GM18498 (cell line): Measurements from ENCODE around the gene PXN.
"Not testable (repeated sequence)": the region's sequence is repeated elsewhere in the genome, so short reads cannot be mapped to it uniquely, and the experiment has no call there.

Source experiments
- ATAC-seq: cut with Tn5 transposase; IDR thresholded peaks from one replicate; pipeline ENCODE4 v1.9.1; 2021; ENCODE audit warnings: mild to moderate bottlenecking, moderate library complexity; ENCODE audit not compliant: unreplicated experiment

Gene PXN

DNA sequence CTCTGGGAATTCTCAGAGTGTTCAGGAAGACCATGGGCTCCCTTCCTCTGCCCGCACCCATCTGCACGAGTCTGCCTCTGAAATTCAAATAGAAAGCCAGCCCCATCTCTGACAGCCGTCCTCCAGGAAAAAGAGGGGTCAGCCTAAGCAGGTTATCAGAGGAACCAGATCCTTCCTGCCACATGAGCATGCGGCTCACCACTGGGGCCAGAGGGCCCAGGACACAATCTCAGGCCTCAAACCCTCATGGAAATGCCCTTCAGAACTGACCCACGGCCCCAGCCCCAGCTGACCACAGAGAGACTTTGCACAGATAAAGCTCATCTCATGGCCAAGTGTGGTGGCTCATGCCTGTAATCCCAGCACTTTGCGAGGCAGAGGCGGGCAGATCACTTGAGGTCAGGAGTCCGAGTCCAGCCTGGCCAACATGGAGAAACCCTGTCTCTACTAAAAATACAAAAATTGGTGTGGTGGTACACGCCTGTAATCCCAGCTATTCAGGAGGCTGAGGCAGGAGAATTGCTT lies 23.2 kb downstream of the PXN start:
- ATAC-seq = no peak

GRCh38 chr12:120241561-120242274 lies 23.8 kb downstream of the PXN start:
- no peak for ATAC-seq

DNA sequence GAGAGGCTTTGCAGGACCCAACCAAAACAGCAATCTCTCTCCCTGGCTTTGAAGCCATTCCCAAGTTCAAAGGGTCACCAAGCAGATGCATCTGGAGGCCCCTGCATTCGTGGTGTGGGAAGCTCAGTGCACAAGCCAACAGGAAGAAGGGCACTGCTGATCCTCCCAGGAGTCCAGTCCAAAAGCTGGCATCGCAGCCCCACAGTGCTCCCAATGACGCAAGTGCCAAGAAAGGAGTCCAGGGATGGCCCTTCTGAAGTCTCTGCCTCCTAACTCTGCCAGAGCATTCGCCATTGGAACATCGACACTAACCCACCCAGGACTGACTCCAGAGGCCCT lies 25.1 kb downstream of the PXN start:
- ATAC-seq = no peak

DNA sequence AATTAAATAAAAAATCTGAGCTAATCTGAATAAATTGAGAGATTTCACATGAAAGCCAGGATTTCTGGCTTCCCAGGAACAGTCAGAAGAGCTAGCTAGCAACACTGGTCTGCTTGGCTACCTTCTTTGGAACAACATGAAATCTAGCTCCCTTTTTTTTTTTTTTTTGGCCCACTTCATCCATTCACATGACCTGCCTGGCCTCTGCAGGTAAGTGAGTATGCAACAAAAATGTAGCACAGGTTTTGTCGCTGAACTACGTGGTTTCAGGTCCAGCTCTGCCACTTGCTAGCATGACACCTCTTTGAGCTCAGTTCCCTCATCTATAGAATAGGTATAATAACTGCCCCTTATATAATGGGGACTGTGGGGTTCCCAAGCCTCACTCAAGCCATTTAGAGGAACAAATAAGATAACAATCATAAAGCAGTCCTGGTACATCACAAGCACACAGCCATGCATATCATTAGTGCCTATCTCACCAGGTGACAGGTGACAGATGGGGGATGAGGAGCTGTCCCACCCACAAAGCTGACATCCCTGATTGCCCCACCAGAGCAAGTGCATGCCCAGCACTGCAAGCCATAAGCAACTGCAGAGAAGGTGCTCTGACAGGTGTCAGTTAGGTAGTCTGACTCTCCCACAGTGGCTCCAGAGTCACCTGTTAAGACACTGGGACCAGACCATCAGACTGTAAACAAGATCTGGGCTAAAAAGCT lies 25.6 kb downstream of the PXN start:
- ATAC-seq = no peak

DNA sequence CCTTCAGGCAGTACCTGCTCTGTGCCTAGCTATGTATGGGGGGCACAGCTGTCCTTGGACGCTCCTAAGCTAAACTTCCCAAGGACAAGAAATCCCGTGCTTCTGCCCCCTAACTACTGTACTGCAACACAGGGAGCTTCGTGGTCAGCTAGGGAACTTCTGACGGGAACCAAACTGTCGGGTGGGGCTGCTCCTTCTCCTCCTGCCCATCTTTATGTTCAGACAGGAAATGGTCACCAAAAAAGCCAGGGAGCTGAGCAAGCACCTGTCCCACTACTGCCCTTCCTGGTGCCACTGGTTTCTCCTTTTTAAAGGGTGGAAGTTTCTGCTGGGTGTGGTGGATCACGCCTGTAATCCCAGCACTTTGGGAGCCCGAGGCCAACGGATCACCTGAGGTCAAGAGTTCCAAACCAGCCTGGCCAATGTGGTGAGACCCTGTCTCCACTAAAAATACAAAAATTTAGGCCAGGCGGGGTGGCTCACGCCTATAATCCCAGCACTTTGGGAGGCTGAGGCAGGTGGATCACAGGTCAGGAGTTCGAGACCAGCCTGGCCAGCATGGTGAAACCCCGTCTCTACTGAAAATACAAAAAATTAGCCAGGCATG lies 26.6 kb downstream of the PXN start:
- no peak for ATAC-seq

DNA sequence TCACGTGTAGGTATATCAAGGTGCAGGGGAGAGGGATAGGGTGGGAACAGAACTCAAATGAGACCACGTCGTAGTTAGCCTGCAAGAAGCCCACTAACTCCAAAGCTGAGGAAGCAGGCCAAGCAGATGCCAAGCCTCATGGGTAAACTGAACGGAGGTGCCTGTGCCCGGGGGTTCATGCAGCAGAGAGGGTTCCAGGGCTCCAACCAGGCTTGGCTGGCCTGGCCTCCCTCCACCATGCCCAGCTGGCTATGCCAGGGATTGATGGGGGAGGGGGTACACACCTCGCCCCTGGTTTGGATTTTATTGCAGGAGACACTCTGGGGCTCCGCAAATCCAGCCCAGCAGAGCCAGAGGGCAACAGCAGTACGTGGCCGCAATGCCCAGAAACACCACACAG lies 27.3 kb downstream of the PXN start:
- ATAC-seq = no peak

GRCh38 chr12:120237360-120238171 lies 28.0 kb downstream of the PXN start:
- ATAC-seq = no peak

DNA sequence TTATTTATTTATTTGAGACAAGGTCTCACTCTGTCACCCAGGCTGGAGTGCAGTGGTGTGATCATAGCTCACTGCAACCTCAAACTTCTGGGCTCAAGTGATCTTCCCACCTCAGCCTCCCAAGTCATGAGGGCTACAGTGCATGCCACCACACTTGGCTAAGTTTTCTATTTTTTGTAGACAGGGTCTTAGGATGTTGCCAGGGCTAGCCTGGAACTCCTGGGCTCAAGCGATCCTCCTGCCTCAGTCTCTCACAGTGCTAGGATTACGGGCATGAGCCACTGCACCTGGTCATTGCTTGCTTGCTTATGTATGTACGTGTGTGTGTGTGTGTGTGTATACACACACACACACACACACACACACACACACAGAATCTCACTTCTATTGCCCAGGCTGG lies 28.7 kb downstream of the PXN start:
- ATAC-seq = not testable (repeated sequence)

- no peak for ATAC-seq
These were observed 29.9 kb downstream of the PXN start for GRCh38 chr12:120235369-120236323.

DNA sequence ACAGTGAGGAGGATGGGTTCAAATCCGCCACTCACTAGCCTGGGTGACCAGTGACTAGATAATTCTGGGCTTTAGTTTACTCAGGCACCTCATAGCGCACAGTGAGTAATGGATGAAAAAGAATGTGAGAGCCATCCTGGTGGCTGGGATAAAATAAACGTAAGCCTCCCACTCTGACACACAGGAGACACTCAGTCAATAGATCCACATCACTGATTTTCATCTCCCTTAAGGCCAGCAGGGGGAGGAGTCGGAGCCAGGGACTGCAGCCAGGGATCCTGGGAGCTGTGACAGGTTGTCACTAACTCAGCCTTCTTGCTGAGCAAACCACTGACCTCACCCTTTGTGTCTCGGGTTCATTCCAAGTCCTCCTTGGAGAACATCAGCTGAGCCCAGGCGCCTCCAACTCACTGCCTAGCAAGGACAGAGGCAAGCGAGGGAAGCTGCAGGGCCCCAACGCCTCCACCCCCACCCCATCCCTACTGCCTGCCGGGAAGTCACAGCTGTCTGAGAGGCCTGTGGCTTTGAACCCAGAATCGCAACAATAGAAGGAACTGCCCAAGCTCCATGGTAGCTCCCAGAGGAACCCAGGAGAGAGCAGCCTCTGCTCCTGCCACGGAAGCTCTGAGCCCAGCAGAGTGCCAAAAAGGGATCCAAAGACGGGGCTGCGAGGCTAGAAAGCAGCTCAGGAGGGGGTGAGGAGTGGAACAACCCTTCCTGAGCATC lies 30.7 kb downstream of the PXN start:
- ATAC-seq = no peak

DNA sequence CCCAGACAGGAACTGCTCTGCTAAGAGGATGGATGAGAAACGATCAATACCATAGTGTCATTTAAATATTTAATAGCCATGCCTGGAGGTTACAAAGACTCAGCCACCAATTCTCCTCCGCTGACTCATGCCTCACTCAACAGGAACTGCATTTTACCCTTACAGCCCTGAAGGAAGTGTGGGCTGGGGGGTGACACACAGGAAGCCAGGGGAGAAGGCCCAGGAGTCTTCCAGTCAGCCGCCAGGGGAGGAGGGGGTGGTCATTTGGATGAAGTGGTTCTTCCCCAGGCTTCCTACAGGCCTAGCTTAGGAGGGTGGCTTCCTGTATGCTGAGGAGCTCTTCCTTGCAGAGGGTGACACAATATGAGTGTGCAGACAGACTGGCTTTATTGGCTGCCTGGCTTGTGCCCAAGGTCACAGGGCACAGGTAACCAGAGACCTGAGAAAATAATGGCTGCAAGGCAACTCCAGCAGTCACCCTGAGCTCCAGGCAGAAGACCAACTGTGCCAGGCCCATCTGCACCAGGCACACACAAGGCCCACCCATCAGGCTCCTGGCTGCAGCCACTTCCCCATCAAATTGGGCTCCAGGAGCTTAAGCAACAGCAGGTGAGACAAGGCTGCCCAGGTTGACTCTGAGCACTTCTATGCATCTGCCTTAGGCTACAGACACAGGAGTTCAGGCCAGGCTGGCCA lies 34.1 kb downstream of the PXN start:
- no peak for ATAC-seq

DNA sequence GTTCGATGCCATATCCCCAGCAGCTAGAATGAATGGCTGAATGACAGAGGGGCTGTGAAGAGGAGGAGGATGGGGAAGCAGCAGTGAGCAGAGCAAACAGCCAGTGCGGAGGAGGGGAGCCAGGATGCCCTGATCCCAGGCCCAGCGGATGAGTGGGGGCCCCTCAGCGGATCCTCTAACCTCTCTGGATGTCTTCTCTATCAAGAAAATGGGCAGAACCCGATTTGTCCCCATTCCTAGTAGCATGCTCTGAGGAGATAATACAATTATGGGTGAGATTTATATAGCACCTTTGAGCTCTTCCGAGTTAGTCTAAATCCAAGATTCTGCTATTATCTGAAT lies 34.6 kb downstream of the PXN start:
- no peak for ATAC-seq

DNA sequence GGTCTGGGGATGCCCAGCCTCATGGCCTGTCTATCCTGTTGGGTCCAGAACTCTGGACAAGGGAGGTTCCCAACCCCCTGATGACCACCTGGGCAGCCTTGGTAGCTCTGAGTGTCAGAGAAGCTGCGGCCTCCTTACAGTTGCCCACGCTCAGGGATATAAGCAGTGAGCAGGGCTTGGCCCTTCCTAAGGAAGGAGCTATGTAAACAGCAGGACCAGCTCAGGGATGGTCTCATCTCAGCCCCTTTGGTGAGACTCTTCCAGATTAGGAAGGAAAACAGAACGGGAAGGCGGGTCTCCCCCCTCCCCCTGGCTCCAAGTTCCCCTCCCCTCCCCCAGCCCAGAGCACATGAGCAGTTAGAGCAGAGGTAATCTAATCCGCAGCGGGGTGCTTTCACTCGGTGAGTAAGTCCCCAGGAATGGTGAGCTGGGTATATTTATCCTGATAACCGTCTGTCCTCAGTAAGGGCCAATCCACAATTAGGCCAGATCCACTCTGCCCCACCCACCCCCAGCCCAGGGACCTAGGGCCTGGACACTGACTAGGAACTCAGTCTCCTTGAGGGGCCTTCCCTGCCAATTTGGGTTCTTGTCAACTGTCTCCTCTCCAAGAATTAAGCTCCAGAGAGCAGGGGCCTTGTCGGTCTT lies 35.1 kb downstream of the PXN start:
- ATAC-seq = no peak

DNA sequence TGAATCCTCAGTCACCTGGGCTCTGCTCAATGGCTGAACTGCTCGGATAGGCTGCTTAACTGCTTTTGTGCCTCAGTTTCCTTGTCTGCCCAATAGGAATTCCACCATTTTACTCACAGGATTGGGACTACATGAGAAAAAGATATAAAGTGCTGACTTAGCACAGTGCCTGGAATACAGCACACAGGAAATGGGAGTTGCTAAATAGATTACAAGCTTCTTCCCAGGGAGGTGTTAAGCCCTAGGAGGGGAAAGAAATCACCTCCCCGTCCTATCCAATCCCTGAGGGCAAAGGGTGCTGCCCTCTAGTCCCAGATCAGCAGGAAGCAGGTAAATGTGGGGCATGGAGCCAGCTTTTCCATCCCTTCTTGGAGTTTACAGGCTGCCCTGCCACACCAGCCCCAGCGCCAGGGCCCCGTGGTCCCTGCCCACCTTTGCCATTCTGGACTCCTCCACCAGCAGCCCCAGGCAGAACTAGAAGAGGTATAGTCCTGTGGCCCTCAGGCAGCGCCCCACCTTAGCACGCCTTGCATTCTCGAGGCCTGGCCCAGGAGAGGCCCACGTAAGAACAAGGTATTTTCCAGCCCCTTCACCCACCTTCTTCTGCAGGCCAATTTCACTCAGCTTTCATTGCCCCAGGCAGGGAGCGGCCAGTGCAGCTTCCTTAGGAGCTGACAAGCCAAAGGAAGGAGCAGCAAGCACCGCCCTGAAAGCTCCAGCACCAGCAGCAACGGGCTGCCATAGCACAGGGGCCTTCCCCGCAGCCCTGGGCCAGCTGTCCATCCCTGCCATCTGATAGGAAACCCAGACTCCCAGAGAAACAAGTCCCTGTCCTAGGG lies 35.8 kb downstream of the PXN start:
- ATAC-seq = no peak

GRCh38 chr12:120229071-120229486 lies 36.5 kb downstream of the PXN start:
- ATAC-seq = no peak

- peak; percentile 77 for ATAC-seq
These were observed 37.0 kb downstream of the PXN start for GRCh38 chr12:120228291-120229070.

GRCh38 chr12:120228041-120228290 lies 37.6 kb downstream of the PXN start:
- ATAC-seq = no peak
